ENCODE data around the gene PALM.

The PALM gene

DNA sequence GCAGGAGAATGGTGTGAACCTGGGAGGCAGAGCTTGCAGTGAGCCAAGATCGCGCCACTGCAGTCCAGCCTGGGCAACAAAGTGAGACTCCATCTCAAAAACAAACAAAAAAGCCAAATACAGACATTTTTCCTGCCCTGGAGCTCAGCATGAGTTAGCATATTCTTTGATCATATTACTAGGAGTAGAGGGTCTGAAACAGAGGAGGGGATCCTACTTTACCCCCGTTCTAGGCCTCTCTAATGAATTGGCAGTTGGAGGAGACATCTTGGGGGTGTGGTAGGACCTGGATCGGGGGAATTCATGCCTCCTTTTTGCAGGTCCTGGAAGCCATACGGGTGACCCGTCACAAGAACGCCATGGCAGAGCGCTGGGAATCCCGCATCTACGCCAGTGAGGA lies 54.4 kb downstream of the PALM start:
- no peak for DNase-seq (ENCODE audit: low read depth)
- no peak overlapping the region for H3K4me3 ChIP-seq (ENCODE audit: low read length)
- TF ChIP-seq, protein P1, sequence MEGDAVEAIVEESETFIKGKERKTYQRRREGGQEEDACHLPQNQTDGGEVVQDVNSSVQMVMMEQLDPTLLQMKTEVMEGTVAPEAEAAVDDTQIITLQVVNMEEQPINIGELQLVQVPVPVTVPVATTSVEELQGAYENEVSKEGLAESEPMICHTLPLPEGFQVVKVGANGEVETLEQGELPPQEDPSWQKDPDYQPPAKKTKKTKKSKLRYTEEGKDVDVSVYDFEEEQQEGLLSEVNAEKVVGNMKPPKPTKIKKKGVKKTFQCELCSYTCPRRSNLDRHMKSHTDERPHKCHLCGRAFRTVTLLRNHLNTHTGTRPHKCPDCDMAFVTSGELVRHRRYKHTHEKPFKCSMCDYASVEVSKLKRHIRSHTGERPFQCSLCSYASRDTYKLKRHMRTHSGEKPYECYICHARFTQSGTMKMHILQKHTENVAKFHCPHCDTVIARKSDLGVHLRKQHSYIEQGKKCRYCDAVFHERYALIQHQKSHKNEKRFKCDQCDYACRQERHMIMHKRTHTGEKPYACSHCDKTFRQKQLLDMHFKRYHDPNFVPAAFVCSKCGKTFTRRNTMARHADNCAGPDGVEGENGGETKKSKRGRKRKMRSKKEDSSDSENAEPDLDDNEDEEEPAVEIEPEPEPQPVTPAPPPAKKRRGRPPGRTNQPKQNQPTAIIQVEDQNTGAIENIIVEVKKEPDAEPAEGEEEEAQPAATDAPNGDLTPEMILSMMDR (conservative IDR thresholded peaks at IDR 0.05; ENCODE audit: low read depth, low read length) = no peak

DNA sequence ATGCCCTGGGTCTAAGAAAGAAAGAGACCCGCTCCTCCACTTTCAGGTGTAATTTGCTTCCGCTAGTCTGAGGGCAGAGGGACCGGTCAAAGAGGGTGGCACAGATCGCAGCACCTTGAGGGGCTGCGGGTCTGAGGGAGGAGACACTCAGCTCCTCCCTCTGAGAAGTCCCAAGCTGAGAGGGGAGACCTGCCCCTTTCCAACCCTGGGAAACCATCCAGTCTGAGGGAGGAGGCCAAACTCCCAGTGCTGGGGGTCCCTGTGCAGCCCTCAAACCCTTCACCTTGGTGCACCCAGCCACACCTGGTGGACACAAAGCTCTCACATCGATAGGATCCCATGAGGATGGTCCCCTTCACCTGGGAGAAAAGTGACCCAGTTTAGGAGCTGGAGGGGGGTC lies 55.1 kb downstream of the PALM start:
- DNase-seq (ENCODE audit: low read depth) = no peak
- TF ChIP-seq, protein P1 (conservative IDR thresholded peaks at IDR 0.05; ENCODE audit: low read depth, low read length) = no peak

DNA sequence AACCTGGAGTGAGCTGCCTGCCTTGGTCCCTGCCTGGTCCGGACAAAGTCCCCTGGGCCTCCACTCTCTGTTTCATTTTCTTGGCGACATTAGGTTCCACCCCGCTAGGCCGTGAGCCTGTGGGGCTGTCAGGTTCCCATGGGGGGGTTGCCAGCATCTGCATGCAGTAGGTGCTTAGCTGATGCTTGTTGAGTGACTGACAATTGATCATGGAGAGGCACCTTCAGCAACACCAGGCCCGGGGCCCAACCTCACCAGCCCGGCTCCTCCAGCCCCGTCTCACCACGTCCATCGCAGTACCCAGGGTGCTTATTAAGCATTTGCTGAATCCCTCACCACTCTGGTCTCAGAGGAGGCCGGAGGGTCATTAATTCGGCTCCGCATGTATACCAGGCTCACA lies 55.6 kb downstream of the PALM start:
- DNase-seq (ENCODE audit: low read depth) = no peak
- TF ChIP-seq, protein P1 (conservative IDR thresholded peaks at IDR 0.05; ENCODE audit: low read depth, low read length) = no peak
- H3K4me3 ChIP-seq (ENCODE audit: low read length) = no peak overlapping the region

More for the DNA sequence above, 55.1 kb downstream of the PALM start:
- H3K4me3 ChIP-seq (ENCODE audit: low read length) = no peak overlapping the region

DNA sequence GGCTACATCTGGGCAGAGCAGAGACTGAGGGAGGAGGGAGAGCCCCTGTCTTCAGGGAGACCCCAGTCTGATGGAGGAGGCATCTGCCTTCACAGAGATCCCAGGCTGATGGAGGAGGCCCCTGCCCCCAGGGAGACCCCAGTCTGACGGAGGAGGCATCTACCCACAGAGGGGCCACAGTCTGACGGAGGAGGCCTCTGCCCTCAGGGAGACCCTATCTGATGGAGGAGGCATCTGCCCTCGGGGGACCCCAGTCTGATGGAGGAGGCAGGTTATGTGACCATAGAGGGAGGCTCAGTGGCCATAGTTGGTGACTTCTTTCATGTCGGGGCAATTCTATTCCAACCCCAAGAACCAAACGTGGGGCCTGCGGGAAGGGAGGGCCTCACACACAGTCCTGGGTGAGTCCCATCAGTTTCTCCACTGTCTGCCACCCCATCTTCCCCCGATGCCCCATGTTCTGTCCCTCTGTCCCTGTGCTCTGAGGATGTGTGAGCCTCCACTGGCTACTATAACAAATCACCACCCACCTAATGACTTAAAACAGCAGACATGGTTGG lies 56.5 kb downstream of the PALM start:
- TF ChIP-seq, protein P1 (conservative IDR thresholded peaks at IDR 0.05; ENCODE audit: low read depth, low read length) = no peak
- H3K4me3 ChIP-seq (ENCODE audit: low read length) = no peak overlapping the region
- DNase-seq (ENCODE audit: low read depth) = no peak

DNA sequence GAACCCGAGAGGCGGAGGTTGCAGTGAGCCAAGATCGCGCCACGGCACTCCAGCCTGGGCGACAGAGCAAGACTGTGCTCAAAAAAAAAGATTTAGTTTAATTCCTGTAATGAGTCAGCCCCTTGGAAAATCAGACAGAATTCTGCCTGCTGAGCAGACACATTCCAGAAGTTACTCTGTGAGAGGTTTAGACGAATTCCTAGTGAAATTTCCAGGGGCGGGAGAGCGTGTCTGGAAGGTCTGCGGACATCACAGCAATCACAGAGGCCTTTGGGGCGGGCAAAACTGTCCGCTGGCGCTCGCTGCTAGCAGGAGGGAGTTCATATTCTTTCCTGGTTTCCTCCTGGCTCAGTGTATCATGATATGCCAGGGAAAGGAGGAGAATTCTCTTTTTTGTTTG lies 59.7 kb downstream of the PALM start:
- peak; percentile 87 for DNase-seq (ENCODE audit: low read depth)
- H3K4me3 ChIP-seq (ENCODE audit: low read length) = no peak overlapping the region
- TF ChIP-seq, protein P1 (conservative IDR thresholded peaks at IDR 0.05; ENCODE audit: low read depth, low read length) = no peak

DNA sequence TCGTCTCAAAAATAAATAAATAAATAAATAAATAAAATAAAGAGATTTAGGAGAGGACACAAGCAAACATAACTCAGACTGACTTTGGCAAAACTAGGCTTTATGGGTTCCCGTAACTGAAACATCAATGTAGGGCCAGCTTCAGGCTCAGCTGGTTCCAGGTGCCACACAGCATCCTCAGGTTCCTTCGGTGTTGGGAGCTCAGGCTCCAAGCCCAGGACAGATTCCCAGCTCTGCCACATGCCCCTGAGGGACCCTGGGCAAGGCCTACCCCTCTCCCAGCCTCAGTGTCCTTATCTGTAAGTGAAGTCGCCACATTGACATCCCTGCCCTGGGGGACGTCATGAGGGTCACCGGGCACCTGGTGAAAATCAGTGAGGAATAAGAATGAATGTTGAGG lies 60.9 kb downstream of the PALM start:
- DNase-seq (ENCODE audit: low read depth) = no peak
- H3K4me3 ChIP-seq (ENCODE audit: low read length) = no peak overlapping the region
- TF ChIP-seq, protein P1 (conservative IDR thresholded peaks at IDR 0.05; ENCODE audit: low read depth, low read length) = no peak

DNA sequence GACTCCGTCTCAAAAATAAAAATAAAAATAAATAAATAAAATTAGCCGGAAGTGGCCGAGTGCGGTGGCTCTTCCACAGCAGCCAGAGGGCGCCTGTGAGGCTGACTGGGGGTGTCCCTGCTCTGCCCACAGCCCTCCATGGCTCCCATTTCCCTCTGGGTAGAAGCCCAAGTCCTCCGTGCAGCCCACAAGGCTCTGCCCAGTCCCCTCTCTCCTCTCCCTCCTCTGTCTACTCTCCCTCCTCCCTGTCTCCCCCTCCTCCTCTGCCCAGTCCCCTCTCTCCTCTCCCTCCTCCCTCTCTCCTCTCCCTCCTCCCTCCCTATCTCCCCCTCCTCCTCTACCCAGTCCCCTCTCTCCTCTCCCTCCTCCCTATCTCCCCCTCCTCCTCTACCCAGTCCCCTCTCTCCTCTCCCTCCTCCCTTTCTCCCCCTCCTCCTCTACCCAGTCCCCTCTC lies 62.6 kb downstream of the PALM start:
- DNase-seq (ENCODE audit: low read depth) = no peak
- no peak overlapping the region for H3K4me3 ChIP-seq (ENCODE audit: low read length)
- TF ChIP-seq, protein P1 (conservative IDR thresholded peaks at IDR 0.05; ENCODE audit: low read depth, low read length) = peak; percentile 70

Data from retinal pigment epithelial cell (primary cell).